HL-60 (cell line): ENCODE measurements around the gene DOP1A.

Experiments
- DNase-seq, 2 experiments: peaks; one replicate each; pipeline ENCODE4 v3.0.0-alpha.2; 2010 to 2020; ENCODE audit warnings: low read depth in 1 of 2, low spot score in 1 of 2
- H3K27ac ChIP-seq: fragments of 250-450 bp; sonication (Bioruptor Pico); replicated peaks from 2 replicates; pipeline ENCODE4 v1.5.1; 2020; ENCODE audit warnings: mild to moderate bottlenecking, moderate library complexity
- H3K27me3 ChIP-seq: fragments of 250-450 bp; sonication (Bioruptor Pico); 2 replicates; pipeline ENCODE4 v1.5.1; 2021; ENCODE audit warnings: mild to moderate bottlenecking, moderate library complexity; ENCODE audit not compliant: insufficient read depth, poor library complexity, severe bottlenecking
- H3K4me3 ChIP-seq: replicated peaks from 2 replicates; pipeline ENCODE4 v1.5.1; 2011; ENCODE audit warnings: mild to moderate bottlenecking, control low read depth, low read length; ENCODE audit not compliant: insufficient read depth
- GABPA ChIP-seq: IDR thresholded peaks from 2 replicates; pipeline ENCODE4 v1.6.1; 2012; ENCODE audit warnings: low read depth
- POLR2AphosphoS5 ChIP-seq: IDR thresholded peaks from 2 replicates; pipeline ENCODE4 v1.6.1; 2012; ENCODE audit warnings: low read depth
- SPI1 ChIP-seq: IDR thresholded peaks from 2 replicates; pipeline ENCODE4 v1.6.1; 2012; ENCODE audit warnings: low read depth, mild to moderate bottlenecking, borderline replicate concordance
- TF ChIP-seq, protein P1 (sequence below): IDR thresholded peaks from 2 replicates; pipeline ENCODE4 v1.6.1; 2012; ENCODE audit warnings: low read depth; ENCODE audit not compliant: insufficient replicate concordance
- TF ChIP-seq, protein P2 (sequence below): IDR thresholded peaks from one replicate; pipeline ENCODE4 v1.5.1; 2011; ENCODE audit warnings: low read length, control low read depth, inconsistent platforms; ENCODE audit not compliant: insufficient read depth

DOP1A gene

DNA sequence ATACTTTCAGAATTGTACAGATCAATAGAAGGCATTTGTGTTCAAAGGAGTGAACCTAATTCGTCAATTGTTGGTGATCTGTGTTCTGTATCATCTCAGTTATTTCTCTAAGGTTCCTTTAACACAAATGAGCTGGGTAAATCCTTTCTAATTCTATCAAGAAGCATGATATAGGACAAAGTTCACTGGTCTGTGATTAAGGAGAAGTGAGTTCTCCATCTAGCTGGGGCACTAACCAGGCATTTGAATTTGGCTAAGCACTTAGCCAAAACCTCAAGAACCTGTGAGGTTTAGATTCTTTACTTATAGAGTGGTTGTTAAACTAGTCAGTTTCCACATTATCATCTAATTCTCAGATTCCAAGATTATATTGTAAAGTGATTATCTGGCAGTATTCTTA, 50.3 kb downstream of the DOP1A start:
- Histone ChIP-seq H3K27ac (no peak overlapping the region), H3K27me3 (no peaks in the 10 kb centered on the region), H3K4me3 (no peak overlapping the region)
- no peak for TF ChIP-seq POLR2AphosphoS5
- TF ChIP-seq, protein P1, sequence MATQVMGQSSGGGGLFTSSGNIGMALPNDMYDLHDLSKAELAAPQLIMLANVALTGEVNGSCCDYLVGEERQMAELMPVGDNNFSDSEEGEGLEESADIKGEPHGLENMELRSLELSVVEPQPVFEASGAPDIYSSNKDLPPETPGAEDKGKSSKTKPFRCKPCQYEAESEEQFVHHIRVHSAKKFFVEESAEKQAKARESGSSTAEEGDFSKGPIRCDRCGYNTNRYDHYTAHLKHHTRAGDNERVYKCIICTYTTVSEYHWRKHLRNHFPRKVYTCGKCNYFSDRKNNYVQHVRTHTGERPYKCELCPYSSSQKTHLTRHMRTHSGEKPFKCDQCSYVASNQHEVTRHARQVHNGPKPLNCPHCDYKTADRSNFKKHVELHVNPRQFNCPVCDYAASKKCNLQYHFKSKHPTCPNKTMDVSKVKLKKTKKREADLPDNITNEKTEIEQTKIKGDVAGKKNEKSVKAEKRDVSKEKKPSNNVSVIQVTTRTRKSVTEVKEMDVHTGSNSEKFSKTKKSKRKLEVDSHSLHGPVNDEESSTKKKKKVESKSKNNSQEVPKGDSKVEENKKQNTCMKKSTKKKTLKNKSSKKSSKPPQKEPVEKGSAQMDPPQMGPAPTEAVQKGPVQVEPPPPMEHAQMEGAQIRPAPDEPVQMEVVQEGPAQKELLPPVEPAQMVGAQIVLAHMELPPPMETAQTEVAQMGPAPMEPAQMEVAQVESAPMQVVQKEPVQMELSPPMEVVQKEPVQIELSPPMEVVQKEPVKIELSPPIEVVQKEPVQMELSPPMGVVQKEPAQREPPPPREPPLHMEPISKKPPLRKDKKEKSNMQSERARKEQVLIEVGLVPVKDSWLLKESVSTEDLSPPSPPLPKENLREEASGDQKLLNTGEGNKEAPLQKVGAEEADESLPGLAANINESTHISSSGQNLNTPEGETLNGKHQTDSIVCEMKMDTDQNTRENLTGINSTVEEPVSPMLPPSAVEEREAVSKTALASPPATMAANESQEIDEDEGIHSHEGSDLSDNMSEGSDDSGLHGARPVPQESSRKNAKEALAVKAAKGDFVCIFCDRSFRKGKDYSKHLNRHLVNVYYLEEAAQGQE = no peak
- no peak for TF ChIP-seq SPI1
- TF ChIP-seq, protein P2, sequence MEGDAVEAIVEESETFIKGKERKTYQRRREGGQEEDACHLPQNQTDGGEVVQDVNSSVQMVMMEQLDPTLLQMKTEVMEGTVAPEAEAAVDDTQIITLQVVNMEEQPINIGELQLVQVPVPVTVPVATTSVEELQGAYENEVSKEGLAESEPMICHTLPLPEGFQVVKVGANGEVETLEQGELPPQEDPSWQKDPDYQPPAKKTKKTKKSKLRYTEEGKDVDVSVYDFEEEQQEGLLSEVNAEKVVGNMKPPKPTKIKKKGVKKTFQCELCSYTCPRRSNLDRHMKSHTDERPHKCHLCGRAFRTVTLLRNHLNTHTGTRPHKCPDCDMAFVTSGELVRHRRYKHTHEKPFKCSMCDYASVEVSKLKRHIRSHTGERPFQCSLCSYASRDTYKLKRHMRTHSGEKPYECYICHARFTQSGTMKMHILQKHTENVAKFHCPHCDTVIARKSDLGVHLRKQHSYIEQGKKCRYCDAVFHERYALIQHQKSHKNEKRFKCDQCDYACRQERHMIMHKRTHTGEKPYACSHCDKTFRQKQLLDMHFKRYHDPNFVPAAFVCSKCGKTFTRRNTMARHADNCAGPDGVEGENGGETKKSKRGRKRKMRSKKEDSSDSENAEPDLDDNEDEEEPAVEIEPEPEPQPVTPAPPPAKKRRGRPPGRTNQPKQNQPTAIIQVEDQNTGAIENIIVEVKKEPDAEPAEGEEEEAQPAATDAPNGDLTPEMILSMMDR = no peak
- no peak for TF ChIP-seq GABPA
- DNase-seq = no peak

DNA sequence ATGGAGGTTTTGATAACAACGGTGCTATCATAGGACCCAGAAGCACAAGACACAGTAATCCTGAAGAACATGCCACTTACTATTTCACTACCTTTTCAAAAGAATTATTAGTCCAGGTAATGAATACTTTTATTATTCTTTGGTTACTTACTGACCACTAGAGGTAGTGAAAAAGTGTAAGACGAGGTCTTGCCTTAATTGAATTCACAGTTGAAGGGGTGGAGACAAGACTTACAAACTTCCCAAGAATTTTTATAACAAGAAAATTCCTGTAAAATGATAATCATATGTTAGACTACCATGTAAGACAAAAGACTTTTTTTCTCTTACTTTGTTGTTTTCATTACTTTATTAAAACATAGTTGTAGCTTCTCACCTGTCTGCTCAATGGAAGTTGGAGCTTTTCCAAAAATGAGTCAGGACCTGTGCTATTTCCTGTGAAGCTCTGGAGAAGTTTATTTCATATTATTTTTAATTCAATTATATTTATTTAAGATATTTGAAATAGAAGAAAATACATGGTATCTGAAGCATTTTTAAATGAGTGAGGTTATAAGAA, 52.4 kb downstream of the DOP1A start:
- Histone ChIP-seq H3K4me3 (no peak overlapping the region), H3K27me3 (no peaks in the 10 kb centered on the region), H3K27ac (no peak overlapping the region)
- TF ChIP-seq POLR2AphosphoS5 (no peak), SPI1 (no peak), GABPA (no peak)
- TF ChIP-seq, protein P2 = no peak
- TF ChIP-seq, protein P1 = no peak
- no peak for DNase-seq

DNA sequence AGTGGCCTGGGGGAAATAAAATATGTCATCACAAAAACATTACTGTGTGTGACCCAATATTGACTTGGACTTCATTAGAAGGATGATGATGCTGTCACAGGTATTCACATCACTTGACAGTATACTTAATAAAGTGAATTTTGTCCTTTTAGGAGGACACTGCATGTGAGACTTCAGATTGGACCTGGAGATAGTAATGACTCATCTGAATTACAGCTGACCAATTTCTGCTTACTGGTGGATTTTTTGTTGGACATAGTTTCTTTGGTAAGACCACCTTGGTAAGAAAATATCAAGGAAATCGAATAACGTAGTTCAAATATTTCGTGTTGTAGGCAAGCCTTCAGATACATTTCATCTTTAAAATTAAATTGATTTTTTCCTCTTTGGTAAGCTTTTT, 57.1 kb downstream of the DOP1A start:
- H3K27ac ChIP-seq = no peak overlapping the region
- H3K4me3 ChIP-seq = no peak overlapping the region
- DNase-seq = no peak
- no peaks in the 10 kb centered on the region for H3K27me3 ChIP-seq
- TF ChIP-seq, protein P2 = no peak
- TF ChIP-seq GABPA = no peak
- TF ChIP-seq, protein P1 = no peak
- TF ChIP-seq SPI1 = no peak
- no peak for TF ChIP-seq POLR2AphosphoS5
